Activated CD4-positive, alpha-beta T cell treated with anti-CD3 and anti-CD28 coated beads, Interleukin-2, amount 50 U/mL, for 48 hours (primary cell): ENCODE data around the gene DHODH.
A peak's percentile ranks its signal among the peaks of the same experiment; 100 is the strongest.
"Not testable (repeated sequence)": the region's sequence is repeated elsewhere in the genome, so short reads cannot be mapped to it uniquely, and the experiment has no call there.

ENCODE experiments used
- DNase-seq, 2 experiments: peaks; one replicate each; pipeline ENCODE4 v3.0.0-alpha.2; 2020

The DHODH gene

GRCh38 chr16:72008424-72009216 is at the start of gene DHODH:
Gene DHODH, plus strand, starts transcription at chr16:72008744. Its CDS starts 21 bp downstream, at chr16:72008765.
- DNase-seq = peak; percentile 96 to 98

- peak; percentile 87 to 90 for DNase-seq
Measured at GRCh38 chr16:71961066-71962039, 47.2 kb upstream of the DHODH start.

- no peak for DNase-seq
Measured at GRCh38 chr16:71963125-71963875, 45.2 kb upstream of the DHODH start.

GRCh38 chr16:71965223-71965622 is 43.3 kb upstream of the DHODH start:
- DNase-seq = no peak

- no peak for DNase-seq
Measured at GRCh38 chr16:71966932-71967331, 41.6 kb upstream of the DHODH start.

- DNase-seq = no peak
Measured at GRCh38 chr16:71969353-71969752, 39.2 kb upstream of the DHODH start.

- DNase-seq = no peak
Measured at GRCh38 chr16:71971571-71971970, 37.0 kb upstream of the DHODH start.

GRCh38 chr16:71972356-71972755 is 36.2 kb upstream of the DHODH start:
- no peak for DNase-seq

GRCh38 chr16:71973001-71973400 is 35.5 kb upstream of the DHODH start:
- DNase-seq = no peak

- no peak for DNase-seq
Measured at GRCh38 chr16:71974068-71974818, 34.3 kb upstream of the DHODH start.

- DNase-seq = no peak
Measured at GRCh38 chr16:71985262-71985974, 23.1 kb upstream of the DHODH start.

GRCh38 chr16:71986131-71986530 is 22.4 kb upstream of the DHODH start:
- no peak for DNase-seq

- no peak for DNase-seq
Measured at GRCh38 chr16:71995038-71995437, 13.5 kb upstream of the DHODH start.

GRCh38 chr16:71997578-71997977 is 11.0 kb upstream of the DHODH start:
- not testable (repeated sequence) for DNase-seq

- DNase-seq = no peak
Measured at GRCh38 chr16:72001180-72001874, 7.2 kb upstream of the DHODH start.

- DNase-seq = no peak
Measured at GRCh38 chr16:72002619-72003018, 5.9 kb upstream of the DHODH start.

- not testable (repeated sequence) for DNase-seq
Measured at GRCh38 chr16:72008065-72008423, 500 bp upstream of the DHODH start.

- no peak for DNase-seq
Measured at GRCh38 chr16:72009779-72010178, 1.2 kb downstream of the DHODH start.

GRCh38 chr16:72012607-72013006 is 4.1 kb downstream of the DHODH start:
- DNase-seq = no peak

GRCh38 chr16:72013389-72013788 is 4.8 kb downstream of the DHODH start:
- peak; percentile 11 to 37 for DNase-seq
